Vagina (tissue), 2 donors: ENCODE data around the gene NOTCH1.

ENCODE experiments used
- CTCF ChIP-seq, 3 experiments: fragments of 450-650 bp in 2 of 3; fragments of 200-600 bp in 1 of 3; sonication (generic) in 1 of 3; IDR thresholded peaks; one replicate each; pipeline ENCODE4 v1.5.1; 2017 to 2019; ENCODE audit warnings: antibody characterized with exemption in 3 of 3, mild to moderate bottlenecking in 2 of 3, moderate library complexity in 2 of 3
- POLR2A ChIP-seq, 2 donors: fragments of 450-650 bp; IDR thresholded peaks; one replicate each; pipeline ENCODE4 v1.6.1; 2017; ENCODE audit warnings: antibody characterized with exemption in 2 of 2, mild to moderate bottlenecking in 2 of 2, moderate library complexity in 2 of 2

GRCh38 chr9:136590821-136591752 is 45.2 kb upstream of the NOTCH1 start:
- no peak for TF ChIP-seq CTCF (IDR thresholded peaks at IDR 0.05)
- TF ChIP-seq POLR2A (IDR thresholded peaks at IDR 0.05) = no peak
